Mononuclear cell (primary cell): ENCODE results near the gene DPP8. TPM values are rescaled to one million over a fixed set of nuclear protein-coding genes. Genes with fewer than 3 reads are reported as not detected.

ENCODE experiments used
- H3K27me3 ChIP-seq: 2 replicates; pipeline ENCODE4 v1.6.0; 2011; ENCODE audit warnings: low read length, control low read depth; ENCODE audit not compliant: insufficient read depth
- H3K4me1 ChIP-seq: 2 replicates; pipeline ENCODE4 v1.5.1; 2011; ENCODE audit warnings: mild to moderate bottlenecking, low read length, control low read depth; ENCODE audit not compliant: insufficient read depth
- H3K4me3 ChIP-seq: 2 replicates; pipeline ENCODE4 v1.5.1; 2011; ENCODE audit warnings: mild to moderate bottlenecking, low read length, moderate library complexity
- H3K9me3 ChIP-seq: 2 replicates; pipeline ENCODE4 v1.5.1; 2011; ENCODE audit warnings: low read depth, mild to moderate bottlenecking, control low read depth, low read length
- total RNA-seq: library from RNA; depleted of rRNA; stranded (reverse); fragments of >200 nt; gene quantifications from one replicate; pipeline ENCODE4 v1.2.3, GENCODE V29; 2012

The DPP8 gene
- total RNA-seq, 1 donor = 51.1 TPM

- H3K4me3 ChIP-seq = no peak overlapping the region
- no peaks in the 10 kb centered on the region for H3K27me3 ChIP-seq
- H3K9me3 ChIP-seq = no peaks in the 10 kb centered on the region
- peaks cover 14% of the 10 kb centered on the region for H3K4me1 ChIP-seq
These were observed 15.7 kb upstream of the DPP8 start for GRCh38 chr15:65533057-65533756.

- Histone ChIP-seq H3K27me3 (no peaks in the 10 kb centered on the region), H3K4me3 (no peak overlapping the region), H3K4me1 (peaks cover 14% of the 10 kb centered on the region), H3K9me3 (no peaks in the 10 kb centered on the region)
These were observed 15.2 kb upstream of the DPP8 start for GRCh38 chr15:65532738-65533051.

GRCh38 chr15:65530318-65531111 lies 13.0 kb upstream of the DPP8 start, which contains the start of gene HACD3:
TSS of gene HACD3 (plus strand) at chr15:65530463. CDS start at chr15:65530632, 169 bp downstream.
- H3K27me3 ChIP-seq = no peaks in the 10 kb centered on the region
- H3K9me3 ChIP-seq = no peaks in the 10 kb centered on the region
- H3K4me3 ChIP-seq = peak within 1 kb of the TSS; percentile 69
- H3K4me1 ChIP-seq = peaks cover 14% of the 10 kb centered on the region

- Histone ChIP-seq H3K9me3 (no peaks in the 10 kb centered on the region), H3K4me1 (peaks cover 14% of the 10 kb centered on the region), H3K4me3 (peak overlapping the region; percentile 69), H3K27me3 (no peaks in the 10 kb centered on the region)
These were observed 12.4 kb upstream of the DPP8 start for GRCh38 chr15:65529762-65530317.

GRCh38 chr15:65528461-65529060 lies 11.1 kb upstream of the DPP8 start:
- Histone ChIP-seq H3K9me3 (no peaks in the 10 kb centered on the region), H3K4me1 (peaks cover 14% of the 10 kb centered on the region), H3K27me3 (no peaks in the 10 kb centered on the region), H3K4me3 (no peak overlapping the region)

GRCh38 chr15:65525622-65526021 lies 8.1 kb upstream of the DPP8 start:
- no peaks in the 10 kb centered on the region for H3K9me3 ChIP-seq
- no peak overlapping the region for H3K4me3 ChIP-seq
- H3K27me3 ChIP-seq = no peaks in the 10 kb centered on the region
- peaks cover 4% of the 10 kb centered on the region for H3K4me1 ChIP-seq

GRCh38 chr15:65524226-65524625 lies 6.7 kb upstream of the DPP8 start:
- no peaks in the 10 kb centered on the region for H3K27me3 ChIP-seq
- H3K4me3 ChIP-seq = no peak overlapping the region
- H3K9me3 ChIP-seq = no peaks in the 10 kb centered on the region
- H3K4me1 ChIP-seq = no peaks in the 10 kb centered on the region

GRCh38 chr15:65521350-65521749 lies 3.9 kb upstream of the DPP8 start:
- Histone ChIP-seq H3K4me3 (no peak overlapping the region), H3K9me3 (no peaks in the 10 kb centered on the region), H3K27me3 (no peaks in the 10 kb centered on the region), H3K4me1 (peaks cover 10% of the 10 kb centered on the region)

GRCh38 chr15:65518633-65519285 lies 1.3 kb upstream of the DPP8 start:
- Histone ChIP-seq H3K4me3 (no peak overlapping the region), H3K9me3 (no peaks in the 10 kb centered on the region), H3K27me3 (no peaks in the 10 kb centered on the region), H3K4me1 (peaks cover 25% of the 10 kb centered on the region)

- H3K4me1 ChIP-seq = peaks cover 25% of the 10 kb centered on the region
- H3K27me3 ChIP-seq = no peaks in the 10 kb centered on the region
- H3K4me3 ChIP-seq = peak overlapping the region; percentile 99
- no peaks in the 10 kb centered on the region for H3K9me3 ChIP-seq
These were observed 348 bp upstream of the DPP8 start for GRCh38 chr15:65517866-65518207.

- Histone ChIP-seq H3K4me3 (no peak overlapping the region), H3K4me1 (peaks cover 32% of the 10 kb centered on the region)
These were observed 4.6 kb downstream of the DPP8 start for GRCh38 chr15:65512807-65513416.

GRCh38 chr15:65512189-65512588 lies 5.3 kb downstream of the DPP8 start:
- H3K4me3 ChIP-seq = no peak overlapping the region
- peaks cover 29% of the 10 kb centered on the region for H3K4me1 ChIP-seq
- H3K27me3 ChIP-seq = no peaks in the 10 kb centered on the region
- H3K9me3 ChIP-seq = no peaks in the 10 kb centered on the region

More at GRCh38 chr15:65512807-65513416, 4.6 kb downstream of the DPP8 start:
- Histone ChIP-seq H3K9me3 (no peaks in the 10 kb centered on the region), H3K27me3 (no peaks in the 10 kb centered on the region)

- H3K4me1 ChIP-seq = peaks cover 11% of the 10 kb centered on the region
- no peak overlapping the region for H3K4me3 ChIP-seq
- H3K9me3 ChIP-seq = no peaks in the 10 kb centered on the region
- no peaks in the 10 kb centered on the region for H3K27me3 ChIP-seq
These were observed 8.2 kb downstream of the DPP8 start for GRCh38 chr15:65509321-65509720.

GRCh38 chr15:65494076-65494475 lies 23.4 kb downstream of the DPP8 start:
- Histone ChIP-seq H3K9me3 (no peaks in the 10 kb centered on the region), H3K27me3 (no peaks in the 10 kb centered on the region), H3K4me1 (peaks cover 4% of the 10 kb centered on the region), H3K4me3 (no peak overlapping the region)
